ENCODE results near the gene CDON.
A peak's percentile ranks its signal among the peaks of the same experiment; 100 is the strongest.

The CDON gene

GRCh38 chr11:126072801-126073594 is 10.3 kb upstream of the CDON start:
- no peak overlapping the region for H3K4me3 ChIP-seq (ENCODE audit: low read depth, low read length)
- TF ChIP-seq CTCF (IDR thresholded peaks at IDR 0.05; ENCODE audit: low read depth, low read length, missing control alignments) = no peak
- DNase-seq (ENCODE audit: low read depth) = no peak
- in situ Hi-C loops (cut with HindIII; ENCODE audit: low sequenced_read_pairs) = no loop called here

GRCh38 chr11:126072141-126072741 is 9.6 kb upstream of the CDON start:
- no peak overlapping the region for H3K4me3 ChIP-seq (ENCODE audit: low read depth, low read length)
- no peak for DNase-seq (ENCODE audit: low read depth)
- in situ Hi-C loops (cut with HindIII; ENCODE audit: low sequenced_read_pairs) = no loop called here
- TF ChIP-seq CTCF (IDR thresholded peaks at IDR 0.05; ENCODE audit: low read depth, low read length, missing control alignments) = no peak

GRCh38 chr11:126063507-126063852 is 814 bp upstream of the CDON start:
- TF ChIP-seq CTCF (IDR thresholded peaks at IDR 0.05; ENCODE audit: low read depth, low read length, missing control alignments) = no peak
- peak overlapping the region; percentile 54 for H3K4me3 ChIP-seq (ENCODE audit: low read depth, low read length)
- DNase-seq (ENCODE audit: low read depth) = no peak
- in situ Hi-C loops (cut with HindIII; ENCODE audit: low sequenced_read_pairs) = no loop called here

- peak; percentile 65 for TF ChIP-seq CTCF (IDR thresholded peaks at IDR 0.05; ENCODE audit: low read depth, low read length, missing control alignments)
- in situ Hi-C loops (cut with HindIII; ENCODE audit: low sequenced_read_pairs) = no loop called here
- H3K4me3 ChIP-seq (ENCODE audit: low read depth, low read length) = peak overlapping the region; percentile 54
- DNase-seq (ENCODE audit: low read depth) = no peak
Measured at GRCh38 chr11:126061707-126062678, 673 bp downstream of the CDON start.

GRCh38 chr11:126060757-126061171 is 1.9 kb downstream of the CDON start:
- in situ Hi-C loops (cut with HindIII; ENCODE audit: low sequenced_read_pairs) = no loop called here
- DNase-seq (ENCODE audit: low read depth) = no peak
- H3K4me3 ChIP-seq (ENCODE audit: low read depth, low read length) = no peak overlapping the region
- TF ChIP-seq CTCF (IDR thresholded peaks at IDR 0.05; ENCODE audit: low read depth, low read length, missing control alignments) = no peak

- no peak for DNase-seq (ENCODE audit: low read depth)
- TF ChIP-seq CTCF (IDR thresholded peaks at IDR 0.05; ENCODE audit: low read depth, low read length, missing control alignments) = no peak
- in situ Hi-C loops (cut with HindIII; ENCODE audit: low sequenced_read_pairs) = no loop called here
- no peak overlapping the region for H3K4me3 ChIP-seq (ENCODE audit: low read depth, low read length)
Measured at GRCh38 chr11:126059238-126059781, 3.4 kb downstream of the CDON start.
